MG63 (cell line): ENCODE results near the gene ECSIT. TPM values are rescaled to one million over a fixed set of nuclear protein-coding genes. Genes with fewer than 3 reads are reported as not detected.
"Not testable (repeated sequence)": the region's sequence is repeated elsewhere in the genome, so short reads cannot be mapped to it uniquely, and the experiment has no call there.

Experiments
- DNase-seq: peaks from one replicate; pipeline ENCODE4 v3.0.0-alpha.2; 2020
- H3K27me3 ChIP-seq: fragments of 250-450 bp; sonication (Bioruptor Pico); 2 replicates; pipeline ENCODE4 v1.5.1; 2020; ENCODE audit warnings: mild to moderate bottlenecking, moderate library complexity
- H3K36me3 ChIP-seq: fragments of 250-450 bp; sonication (Bioruptor Pico); 2 replicates; pipeline ENCODE4 v1.5.1; 2020; ENCODE audit warnings: mild to moderate bottlenecking, moderate library complexity
- H3K4me3 ChIP-seq: fragments of 250-450 bp; sonication (Bioruptor Pico); 2 replicates; pipeline ENCODE4 v1.5.1; 2020; ENCODE audit warnings: mild to moderate bottlenecking, moderate library complexity
- H3K9me3 ChIP-seq: fragments of 250-450 bp; sonication (Bioruptor Pico); 2 replicates; pipeline ENCODE4 v1.5.1; 2020; ENCODE audit warnings: mild to moderate bottlenecking, moderate library complexity
- total RNA-seq: library from RNA; depleted of rRNA; stranded (reverse); fragments of >200 nt; shearing (Covaris generic); gene quantifications from 2 replicates; pipeline ENCODE4 v1.2.3, GENCODE V29; 2014; ENCODE audit warnings: low replicate concordance; rRNA removed

Gene ECSIT
- total RNA-seq, 1 experiment from 2014 or later = 196 TPM

DNA sequence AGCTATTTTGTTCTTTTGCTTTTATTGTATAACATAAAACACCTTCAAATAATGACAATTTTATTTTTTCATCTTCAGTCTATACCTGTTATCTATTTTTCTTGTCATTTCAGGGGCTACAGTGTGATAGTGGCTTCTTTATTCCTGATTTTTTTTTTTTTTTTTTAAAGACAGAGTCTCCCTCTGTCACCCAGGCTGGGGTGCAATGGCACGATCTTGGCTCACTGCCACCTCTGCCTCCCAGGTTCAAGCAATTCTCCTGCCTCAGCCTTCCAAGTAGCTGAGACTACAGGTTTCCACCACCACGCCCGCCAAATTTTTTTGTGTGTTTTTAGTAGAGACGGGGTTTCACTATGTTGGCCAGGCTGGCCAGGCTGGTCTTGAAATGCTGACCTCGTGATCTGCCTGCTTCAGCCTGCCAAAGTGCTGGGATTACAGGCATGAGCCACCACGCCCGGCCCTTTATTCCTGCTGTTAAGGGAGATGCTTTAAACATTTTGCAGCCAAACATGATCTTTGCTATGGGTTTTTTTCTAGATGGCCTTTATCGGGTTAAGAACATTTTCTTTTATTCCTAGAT lies 60.6 kb downstream of the ECSIT start:
- DNase-seq = peak; percentile 78
- not testable (repeated sequence) for H3K9me3 ChIP-seq, H3K27me3 ChIP-seq, H3K36me3 ChIP-seq, H3K4me3 ChIP-seq

GRCh38 chr19:11465600-11465999 lies 63.3 kb downstream of the ECSIT start:
- H3K36me3 ChIP-seq = no peaks in the 10 kb centered on the region
- DNase-seq = no peak
- 0 out of 2 replicates have a peak, but pooled peaks cover 1% of the 10 kb centered on the region for H3K27me3 ChIP-seq

GRCh38 chr19:11464333-11465265 lies 64.3 kb downstream of the ECSIT start:
- Histone ChIP-seq H3K9me3 (no peaks in the 10 kb centered on the region), H3K36me3 (no peaks in the 10 kb centered on the region), H3K27me3 (0 out of 2 replicates have a peak, but pooled peaks cover 5% of the 10 kb centered on the region), H3K4me3 (no peak overlapping the region)
- no peak for DNase-seq

More at GRCh38 chr19:11465600-11465999, 63.3 kb downstream of the ECSIT start:
- Histone ChIP-seq H3K4me3 (no peak overlapping the region), H3K9me3 (no peaks in the 10 kb centered on the region)

DNA sequence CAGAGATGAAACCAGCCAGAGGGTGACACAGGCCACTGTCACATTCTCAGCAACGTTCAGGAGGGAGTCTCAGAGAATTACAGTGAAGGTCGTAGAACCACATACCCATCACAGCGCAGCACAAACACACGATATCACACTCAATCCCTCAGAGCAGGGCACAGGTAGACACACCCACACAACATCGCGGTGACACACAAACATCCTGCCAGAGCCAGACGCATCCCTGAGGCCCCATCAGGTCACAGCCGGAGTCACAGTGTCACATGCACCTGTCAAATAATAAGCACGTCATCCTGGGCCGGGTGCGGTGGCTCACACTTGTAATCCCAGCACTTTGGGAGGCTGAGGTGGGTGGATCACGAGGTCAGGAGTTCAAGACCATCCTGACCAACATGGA lies 65.5 kb downstream of the ECSIT start:
- Histone ChIP-seq H3K9me3 (no peaks in the 10 kb centered on the region), H3K4me3 (no peak overlapping the region), H3K27me3 (0 out of 2 replicates have a peak, but pooled peaks cover 5% of the 10 kb centered on the region), H3K36me3 (no peaks in the 10 kb centered on the region)
- no peak for DNase-seq

DNA sequence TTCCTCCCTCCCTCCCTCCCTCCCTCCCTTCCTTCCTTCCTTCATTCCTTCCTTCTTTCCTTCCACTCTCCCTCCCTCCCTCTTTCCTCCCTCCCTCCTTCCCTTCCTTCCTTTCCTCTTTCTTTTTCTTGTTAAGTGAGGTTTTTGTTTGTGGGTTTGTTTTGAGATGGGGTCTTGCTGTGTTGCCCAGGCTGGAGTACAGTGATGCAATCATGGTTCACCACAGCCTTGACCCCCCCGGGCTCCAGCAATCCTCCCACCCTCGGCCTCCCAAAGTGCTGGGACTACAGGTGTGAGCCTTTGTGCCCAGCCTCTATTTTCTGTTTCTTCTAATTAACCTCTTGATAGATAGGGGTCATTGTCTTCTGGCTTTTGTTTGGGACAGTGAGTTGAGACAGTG lies 67.5 kb downstream of the ECSIT start:
- Histone ChIP-seq H3K9me3 (no peaks in the 10 kb centered on the region), H3K4me3 (no peak overlapping the region), H3K27me3 (0 out of 2 replicates have a peak, but pooled peaks cover 5% of the 10 kb centered on the region), H3K36me3 (no peaks in the 10 kb centered on the region)
- no peak for DNase-seq

GRCh38 chr19:11460207-11460606 lies 68.7 kb downstream of the ECSIT start:
- H3K36me3 ChIP-seq = no peaks in the 10 kb centered on the region
- 0 out of 2 replicates have a peak, but pooled peaks cover 5% of the 10 kb centered on the region for H3K27me3 ChIP-seq
- H3K4me3 ChIP-seq = no peak overlapping the region
- no peaks in the 10 kb centered on the region for H3K9me3 ChIP-seq
- DNase-seq = no peak

DNA sequence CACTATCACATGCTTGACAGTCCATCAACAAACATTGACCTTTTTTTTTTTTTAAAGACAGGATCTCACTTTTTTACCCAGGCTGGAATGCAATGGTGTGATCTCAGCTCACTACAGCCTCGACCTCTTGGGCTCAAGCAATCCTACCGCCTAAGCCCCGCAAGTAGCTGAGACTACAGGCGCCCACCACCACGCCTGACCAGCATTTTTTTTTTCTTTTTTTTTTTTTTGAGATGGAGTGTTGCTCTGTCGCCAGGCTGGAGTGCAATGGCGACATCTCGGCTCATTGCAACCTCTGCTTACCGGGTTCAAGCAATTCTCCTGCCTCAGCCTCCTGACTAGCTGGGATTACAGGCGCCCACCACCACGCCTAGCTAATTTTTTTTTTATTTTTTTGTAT lies 70.0 kb downstream of the ECSIT start:
- not testable (repeated sequence) for H3K36me3 ChIP-seq, H3K27me3 ChIP-seq, H3K4me3 ChIP-seq, H3K9me3 ChIP-seq, DNase-seq

DNA sequence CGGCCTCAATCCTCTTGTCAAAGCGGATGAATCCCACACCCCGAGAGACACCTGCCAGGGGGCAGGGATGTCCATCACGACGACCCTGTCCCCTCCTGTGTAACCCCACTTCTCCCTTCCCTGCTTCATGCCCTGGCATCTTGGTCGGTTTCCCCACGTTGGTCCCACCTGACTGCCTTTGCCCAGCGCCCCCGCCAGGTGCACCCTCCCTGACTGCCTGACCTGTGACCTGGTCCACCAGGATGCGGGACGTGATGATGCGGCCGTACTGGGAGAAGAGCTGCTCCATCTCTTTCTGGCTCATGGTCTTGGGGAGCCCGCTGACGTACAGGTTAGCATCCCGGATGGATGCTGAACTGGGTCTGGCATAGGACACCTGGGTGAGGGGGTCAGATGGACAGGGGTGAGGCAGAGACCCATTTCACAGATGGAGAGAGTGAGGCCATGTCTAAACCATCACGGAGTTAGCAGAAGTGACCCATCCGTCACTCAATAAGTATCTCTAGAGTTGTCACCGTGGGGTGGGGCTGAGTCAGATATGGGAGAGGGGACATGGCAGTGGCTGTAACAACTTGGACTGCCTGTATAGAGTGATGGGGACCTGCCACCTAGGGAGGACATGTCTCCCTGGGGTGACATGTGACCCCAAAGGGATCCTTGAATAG lies 70.6 kb downstream of the ECSIT start:
- Histone ChIP-seq H3K4me3 (no peak overlapping the region), H3K27me3 (0 out of 2 replicates have a peak, but pooled peaks cover 5% of the 10 kb centered on the region), H3K36me3 (no peaks in the 10 kb centered on the region), H3K9me3 (no peaks in the 10 kb centered on the region)
- DNase-seq = no peak

GRCh38 chr19:11457831-11458230 lies 71.1 kb downstream of the ECSIT start:
- no peaks in the 10 kb centered on the region for H3K36me3 ChIP-seq
- DNase-seq = no peak
- no peak overlapping the region for H3K4me3 ChIP-seq
- 0 out of 2 replicates have a peak, but pooled peaks cover 5% of the 10 kb centered on the region for H3K27me3 ChIP-seq
- no peaks in the 10 kb centered on the region for H3K9me3 ChIP-seq

DNA sequence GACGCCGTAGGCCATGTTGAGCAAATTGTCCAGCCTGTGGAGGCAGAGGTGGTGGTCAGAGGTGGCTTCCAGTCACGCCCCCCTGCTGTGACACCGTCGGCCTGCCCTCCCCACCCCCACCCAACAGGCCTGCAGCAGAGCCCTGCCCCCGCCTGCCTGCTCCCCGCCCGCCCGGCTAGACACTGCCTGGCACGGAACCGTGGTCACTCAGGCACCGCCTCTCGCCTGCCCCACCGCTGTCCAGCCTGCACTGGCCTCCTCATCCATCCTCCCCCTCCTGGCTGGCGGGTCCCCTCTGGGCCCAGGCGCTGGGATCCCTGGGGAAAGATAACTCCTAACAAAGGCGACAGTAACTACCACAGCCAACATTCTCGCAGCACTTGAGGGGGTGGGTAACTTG lies 71.8 kb downstream of the ECSIT start:
- Histone ChIP-seq H3K36me3 (no peaks in the 10 kb centered on the region), H3K4me3 (no peak overlapping the region), H3K9me3 (no peaks in the 10 kb centered on the region), H3K27me3 (0 out of 2 replicates have a peak, but pooled peaks cover 5% of the 10 kb centered on the region)
- DNase-seq = no peak

DNA sequence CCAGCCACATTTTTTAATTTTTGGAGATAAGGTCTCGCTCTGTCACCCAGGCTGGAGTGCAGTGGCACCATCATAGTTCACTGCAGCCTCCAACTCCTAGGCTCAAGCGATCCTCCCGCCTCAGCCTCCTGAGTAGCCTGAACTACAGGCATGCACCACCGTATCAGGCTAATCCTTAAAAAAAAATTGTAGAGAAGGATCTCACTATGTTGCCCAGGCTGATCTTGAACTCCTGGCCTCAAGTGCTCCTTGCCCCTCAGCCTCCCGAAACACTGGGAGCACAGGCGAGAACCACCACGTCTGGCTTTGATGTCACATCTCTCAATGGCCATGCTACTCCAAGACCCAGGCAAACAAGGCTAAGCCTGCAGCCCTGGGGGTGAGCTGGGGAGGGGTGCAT lies 72.3 kb downstream of the ECSIT start:
- Histone ChIP-seq H3K36me3 (no peaks in the 10 kb centered on the region), H3K4me3 (no peak overlapping the region), H3K27me3 (0 out of 2 replicates have a peak, but pooled peaks cover 5% of the 10 kb centered on the region), H3K9me3 (no peaks in the 10 kb centered on the region)
- DNase-seq = no peak

Other genes with a start within 250 kb of the ECSIT start
- gene TSPAN16, start 233.0 kb downstream of the ECSIT start, total RNA-seq = 1.0 TPM in 1 of 2 replicates, not detected in the other
- 2.3 and 3.1 TPM in 2 replicates for gene RAB3D, start 189.5 kb downstream of the ECSIT start, total RNA-seq
- 139 and 195 TPM in 2 replicates for gene TMEM205, start 182.9 kb downstream of the ECSIT start, total RNA-seq
- gene CCDC159, start 182.6 kb downstream of the ECSIT start, total RNA-seq = 5.4 and 9.0 TPM in 2 replicates
- 3.9 and 12.3 TPM in 2 replicates for gene PLPPR2, start 173.7 kb downstream of the ECSIT start, total RNA-seq
- 1.3 and 3.1 TPM in 2 replicates for gene SWSAP1, start 154.5 kb downstream of the ECSIT start, total RNA-seq
- gene EPOR, start 144.8 kb downstream of the ECSIT start, total RNA-seq = 2.6 and 2.9 TPM in 2 replicates
- gene RGL3, start 109.8 kb downstream of the ECSIT start, total RNA-seq = 0.10 TPM in 1 of 2 replicates, not detected in the other
- 0.22 and 2.0 TPM in 2 replicates for gene ODAD3, start 94.0 kb downstream of the ECSIT start, total RNA-seq
- gene PRKCSH, start 93.5 kb downstream of the ECSIT start, total RNA-seq = 93.3 and 256 TPM in 2 replicates
- not detected in 2 replicates for gene ELAVL3, start 48.1 kb downstream of the ECSIT start, total RNA-seq
- 7.4 and 12.8 TPM in 2 replicates for gene ZNF653, start 23.3 kb downstream of the ECSIT start, total RNA-seq
- gene CNN1, start 9.7 kb upstream of the ECSIT start, total RNA-seq = 0.46 TPM in 1 of 2 replicates, not detected in the other
- gene ELOF1, start 30.1 kb upstream of the ECSIT start, total RNA-seq = 51.6 and 111 TPM in 2 replicates
- not detected in 2 replicates for gene ACP5, start 48.5 kb upstream of the ECSIT start, total RNA-seq
- gene ZNF627, start 68.3 kb upstream of the ECSIT start, total RNA-seq = 32.4 and 33.2 TPM in 2 replicates
- gene ZNF823, start 209.8 kb upstream of the ECSIT start, total RNA-seq = 10.1 and 14.8 TPM in 2 replicates
- 5.7 and 21.8 TPM in 2 replicates for gene ZNF441, start 237.9 kb upstream of the ECSIT start, total RNA-seq